Right cardiac atrium (tissue), 5 donors: ENCODE results near the gene ATG16L2. TPM values are rescaled to one million over a fixed set of nuclear protein-coding genes. Genes with fewer than 3 reads are reported as not detected.
A peak's percentile ranks its signal among the peaks of the same experiment; 100 is the strongest.
"Not testable (repeated sequence)": the region's sequence is repeated elsewhere in the genome, so short reads cannot be mapped to it uniquely, and the experiment has no call there.

Experiments used
- ATAC-seq, 2 donors: fragments of 200-7000 bp; cut with Tn5 transposase; one replicate each; pipeline versions ENCODE4 v1.8.0 to v1.9.1; 2020; ENCODE audit warnings: moderate library complexity in 2 of 2, mild to moderate bottlenecking in 1 of 2
- DNase-seq, 3 donors: peaks; one replicate each; pipeline ENCODE4 v3.0.0-alpha.2; 2020
- H3K27ac ChIP-seq: one replicate; pipeline ENCODE4 v1.5.1; 2013; ENCODE audit warnings: mild to moderate bottlenecking, low read length, control low read depth, moderate library complexity
- H3K27me3 ChIP-seq: one replicate; pipeline ENCODE4 v1.6.1; 2013; ENCODE audit not compliant: control insufficient read depth, insufficient read depth
- H3K4me1 ChIP-seq: one replicate; pipeline ENCODE4 v1.6.1; 2013; ENCODE audit warnings: low read length; ENCODE audit not compliant: control insufficient read depth, insufficient read depth
- H3K4me3 ChIP-seq: one replicate; pipeline ENCODE4 v1.5.1; 2013; ENCODE audit warnings: low read length, control low read depth
- H3K9me3 ChIP-seq: one replicate; pipeline ENCODE4 v1.6.1; 2013; ENCODE audit warnings: low read length; ENCODE audit not compliant: control insufficient read depth
- WGBS: extraction: QIAGEN DNeasy Blood & Tissue Kit; methylation state at CpG from one replicate; pipeline ENCODE4 v1.1.7; 2013; 5-methylcytosine and 5-hydroxymethylcytosine counted together
- intact Hi-C, 4 donors: fragments of 100-400 bp; cut with DNase I; formaldehyde crosslinking; loops; one replicate each; pipeline versions ENCODE4 v1.11.0 to v1.14.0; 2022 to 2023
- polyA plus RNA-seq: library from polyadenylated mRNA; stranded (reverse); fragments of 200-250 nt; gene quantifications from one replicate; pipeline ENCODE4 v1.2.3, GENCODE V29; 2013
- total RNA-seq, 4 donors: library from RNA; stranded (reverse); fragmentation: NEBNext Ultra II Directional; extraction: Animal tissue kit (Norgen Biotek cat#: 25700); gene quantifications; one replicate each; pipeline ENCODE4 v1.2.1, GENCODE V29; 2021
- donor health status: healthy with polysubstance abuse.
- donor health status: DM: no; HTN: yes; CAD: no.
- donor health status: DM: no; HTN: no; CAD: no.
- donor health status: DM: no; HTN: yes; CAD: no; lungs with severe emphysema.
- donor health status: DM: yes; HTN: yes; CAD: no.

Gene ATG16L2
- total and polyA plus RNA-seq, 5 donors, result 11.9 to 23.9 (median 19.1) TPM

DNA sequence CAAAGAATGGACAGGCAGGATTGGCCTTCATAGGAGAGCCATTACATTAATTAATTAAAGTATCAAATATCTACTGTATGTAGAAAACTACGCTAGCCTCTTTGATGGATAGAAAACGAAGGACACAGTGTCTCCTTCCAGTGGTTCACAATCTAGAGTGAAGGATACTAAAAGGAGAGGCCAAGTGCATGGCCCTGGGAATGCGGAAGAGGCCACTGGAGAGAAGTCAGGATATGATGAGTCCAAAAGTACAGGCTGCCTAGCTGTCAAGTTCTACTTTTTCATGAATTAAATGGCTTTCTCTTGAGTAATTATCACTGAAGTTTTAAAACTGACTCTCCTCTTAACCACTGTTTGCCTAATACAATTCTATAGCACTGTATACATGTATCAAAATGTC lies 41.9 kb downstream of the ATG16L2 start:
- ATAC-seq, result peak; percentile 79 to 90
- H3K4me1 ChIP-seq, result no peaks in the 10 kb centered on the region
- H3K9me3 ChIP-seq, result no peaks in the 10 kb centered on the region
- no peak overlapping the region for H3K4me3 ChIP-seq
- no peak overlapping the region for H3K27ac ChIP-seq
- no peaks in the 10 kb centered on the region for H3K27me3 ChIP-seq
- 39% methylated on average over 3 of the region's 3 CpGs for WGBS
- intact Hi-C loops, result no loop called here
- peak in 1 of 3 donors; percentile 62 for DNase-seq

DNA sequence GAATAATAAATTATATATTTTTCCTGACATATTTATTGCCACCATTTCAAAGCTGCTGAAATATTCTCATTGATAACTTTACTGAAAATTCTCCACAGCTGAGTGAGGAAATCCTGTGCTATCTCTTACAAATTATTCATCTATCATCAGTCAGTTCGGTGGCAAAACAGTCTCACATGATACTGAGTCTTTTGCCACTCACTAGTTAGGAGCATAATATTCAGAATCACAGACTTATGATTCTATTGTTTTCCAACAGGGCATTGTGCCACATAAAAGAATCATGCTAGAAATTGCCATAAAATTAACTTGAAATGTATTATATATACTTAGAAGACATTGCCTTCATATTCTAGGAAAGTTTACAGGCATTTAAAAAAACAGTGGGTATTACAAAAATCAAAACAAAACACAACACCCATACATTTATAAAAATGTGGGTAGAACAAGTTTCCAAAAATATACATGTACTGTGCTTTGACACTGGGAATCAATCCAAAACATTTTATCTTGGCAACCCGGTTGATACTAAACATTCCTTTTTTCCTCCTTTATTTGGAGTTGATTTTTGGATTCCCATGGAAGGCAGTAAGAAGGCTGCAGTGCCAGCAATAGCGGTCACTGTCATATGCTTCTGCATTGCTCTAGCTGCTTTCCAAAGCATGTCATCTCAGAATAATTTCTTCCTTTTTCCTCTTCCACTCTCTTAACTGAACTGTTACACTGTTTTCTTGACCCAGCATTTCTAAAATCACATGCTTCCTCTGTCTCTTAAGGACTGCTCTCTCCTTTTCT lies 42.5 kb downstream of the ATG16L2 start:
- intact Hi-C loops, result no loop called here
- Histone ChIP-seq H3K4me1 (no peaks in the 10 kb centered on the region), H3K27me3 (no peaks in the 10 kb centered on the region), H3K27ac (no peak overlapping the region), H3K9me3 (no peaks in the 10 kb centered on the region), H3K4me3 (no peak overlapping the region)
- 9% methylated on average over 3 of the region's 3 CpGs for WGBS
- DNase-seq, result no peak
- ATAC-seq, result peak; percentile 30 to 54

DNA sequence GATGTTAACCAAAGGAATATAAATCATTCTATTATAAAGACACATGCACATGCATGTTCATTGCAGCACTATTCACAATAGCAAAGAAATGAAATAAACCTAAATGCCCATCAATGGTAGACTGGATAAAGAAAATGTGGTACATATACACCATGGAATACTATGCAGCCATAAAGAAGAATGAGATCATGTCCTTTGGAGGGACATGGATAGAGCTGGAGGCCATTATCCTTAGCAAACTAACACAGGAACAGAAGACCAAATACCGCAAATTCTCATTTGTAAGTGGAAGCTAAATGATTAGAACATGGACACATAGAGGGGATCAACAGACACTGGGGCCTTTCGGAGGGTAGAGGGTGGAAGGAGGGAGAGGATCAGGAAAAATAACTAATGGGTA lies 44.1 kb downstream of the ATG16L2 start:
- H3K9me3 ChIP-seq, intact Hi-C loops, H3K4me1 ChIP-seq, H3K4me3 ChIP-seq, DNase-seq, H3K27ac ChIP-seq, ATAC-seq, H3K27me3 ChIP-seq: not testable (repeated sequence)
- 97% methylated on average over 2 of the region's 2 CpGs for WGBS

GRCh38 chr11:72859126-72859525 lies 44.9 kb downstream of the ATG16L2 start:
- H3K27ac ChIP-seq, result no peak overlapping the region
- H3K4me1 ChIP-seq, result peaks cover 2% of the 10 kb centered on the region
- 88% methylated on average over 3 of the region's 3 CpGs for WGBS
- H3K27me3 ChIP-seq, result no peaks in the 10 kb centered on the region
- DNase-seq (no peak), ATAC-seq (no peak)
- no peak overlapping the region for H3K4me3 ChIP-seq
- H3K9me3 ChIP-seq, result no peaks in the 10 kb centered on the region
- intact Hi-C loops, result no loop called here

GRCh38 chr11:72860010-72860409 lies 45.8 kb downstream of the ATG16L2 start:
- no peak overlapping the region for H3K4me3 ChIP-seq
- no peaks in the 10 kb centered on the region for H3K9me3 ChIP-seq
- H3K4me1 ChIP-seq, result peaks cover 2% of the 10 kb centered on the region
- no peaks in the 10 kb centered on the region for H3K27me3 ChIP-seq
- H3K27ac ChIP-seq, result no peak overlapping the region
- intact Hi-C loops, result no loop called here
- DNase-seq, result no peak
- WGBS, result 96% methylated on average over 4 of the region's 4 CpGs
- ATAC-seq, result no peak

DNA sequence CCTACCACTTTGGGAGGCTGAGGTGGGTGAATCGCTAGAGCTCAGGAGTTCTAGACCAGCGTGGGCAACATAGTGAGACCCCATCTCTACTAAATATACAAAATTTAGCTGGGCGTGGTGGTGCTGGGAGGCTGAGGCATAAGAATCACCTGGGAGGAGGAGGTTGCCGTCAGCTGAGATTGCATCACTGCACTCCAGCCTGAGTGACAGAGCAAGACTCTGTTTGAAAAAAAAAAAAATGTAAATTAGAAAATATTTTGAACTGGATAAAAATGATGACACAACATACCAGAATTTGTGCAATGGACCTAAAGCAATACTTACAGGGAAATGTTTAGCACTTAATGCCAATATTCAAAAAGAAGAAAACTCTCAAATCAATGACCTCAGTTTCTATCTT lies 46.4 kb downstream of the ATG16L2 start:
- peaks cover 2% of the 10 kb centered on the region for H3K4me1 ChIP-seq

GRCh38 chr11:72863091-72863490 lies 48.9 kb downstream of the ATG16L2 start:
- no peak overlapping the region for H3K27ac ChIP-seq
- no peaks in the 10 kb centered on the region for H3K27me3 ChIP-seq
- ATAC-seq (no peak), DNase-seq (no peak)
- 83% methylated on average over 1 of the region's 1 CpG for WGBS
- H3K4me1 ChIP-seq, result peaks cover 5% of the 10 kb centered on the region
- intact Hi-C loops, result no loop called here
- H3K9me3 ChIP-seq, result no peaks in the 10 kb centered on the region
- H3K4me3 ChIP-seq, result no peak overlapping the region

More for the DNA sequence above, 46.4 kb downstream of the ATG16L2 start:
- H3K9me3 ChIP-seq, result no peaks in the 10 kb centered on the region
- H3K27me3 ChIP-seq, result no peaks in the 10 kb centered on the region
- WGBS, result 95% methylated on average over 4 of the region's 4 CpGs
- H3K4me3 ChIP-seq, result no peak overlapping the region
- H3K27ac ChIP-seq, result no peak overlapping the region
- ATAC-seq (no peak), DNase-seq (no peak)
- intact Hi-C loops, result no loop called here

- no peaks in the 10 kb centered on the region for H3K27me3 ChIP-seq
- no peaks in the 10 kb centered on the region for H3K9me3 ChIP-seq
- peak overlapping the region; percentile 30 for H3K27ac ChIP-seq
- DNase-seq, result no peak
- no peak overlapping the region for H3K4me3 ChIP-seq
- intact Hi-C loops, result no loop called here
- peaks cover 5% of the 10 kb centered on the region for H3K4me1 ChIP-seq
- WGBS, result 49% methylated on average over 1 of the region's 1 CpG
- no peak for ATAC-seq
Measured at GRCh38 chr11:72863916-72864315, 49.7 kb downstream of the ATG16L2 start.

GRCh38 chr11:72864702-72865655 lies 50.8 kb downstream of the ATG16L2 start:
- peaks cover 5% of the 10 kb centered on the region for H3K4me1 ChIP-seq
- H3K27me3 ChIP-seq, result no peaks in the 10 kb centered on the region
- intact Hi-C loops, result no loop called here
- H3K4me3 ChIP-seq, result no peak overlapping the region
- no peaks in the 10 kb centered on the region for H3K9me3 ChIP-seq
- peak in 1 of 3 donors; percentile 49 for DNase-seq
- WGBS, result 13% methylated on average over 5 of the region's 5 CpGs
- ATAC-seq, result peak; percentile 83 to 87
- no peak overlapping the region for H3K27ac ChIP-seq

GRCh38 chr11:72867970-72868369 lies 53.8 kb downstream of the ATG16L2 start:
- Histone ChIP-seq H3K27ac (no peak overlapping the region), H3K4me1 (peaks cover 5% of the 10 kb centered on the region), H3K27me3 (no peaks in the 10 kb centered on the region), H3K4me3 (no peak overlapping the region), H3K9me3 (no peaks in the 10 kb centered on the region)
- ATAC-seq, result no peak
- intact Hi-C loops, result no loop called here
- WGBS, result 98% methylated on average over 5 of the region's 5 CpGs
- DNase-seq, result no peak

- peaks cover 4% of the 10 kb centered on the region for H3K4me1 ChIP-seq
- no peak overlapping the region for H3K4me3 ChIP-seq
- WGBS, result 51% methylated on average over 4 of the region's 4 CpGs
- no peaks in the 10 kb centered on the region for H3K9me3 ChIP-seq
- intact Hi-C loops, result no loop called here
- peak; percentile 33 to 51 for ATAC-seq
- no peak overlapping the region for H3K27ac ChIP-seq
- no peaks in the 10 kb centered on the region for H3K27me3 ChIP-seq
- peak in 2 of 3 donors; percentile 31 to 65 for DNase-seq
Measured at GRCh38 chr11:72869831-72870230, 55.6 kb downstream of the ATG16L2 start.
